Measurements from ENCODE around the gene CBLN3. TPM values are rescaled to one million over a fixed set of nuclear protein-coding genes. Genes with fewer than 3 reads are reported as not detected.

CBLN3 gene
- total RNA-seq, result 2.0 TPM

GRCh38 chr14:24429395-24430142 lies at the start of gene CBLN3, which contains the start of gene KHNYN:
TSS of gene CBLN3 (minus strand) at chr14:24429668. CDS start at chr14:24429054, 614 bp downstream.
TSS of gene KHNYN (plus strand) at chr14:24429954. CDS start at chr14:24430731, 777 bp downstream.

GRCh38 chr14:24442240-24443052 lies 13.0 kb upstream of the CBLN3 start, which contains the start of gene SDR39U1:
TSS of gene SDR39U1 (minus strand) at chr14:24442776. CDS start at chr14:24442769, 7 bp downstream.

GRCh38 chr14:24398653-24399446 lies 30.6 kb downstream of the CBLN3 start, which contains the start of gene NYNRIN:
TSS of gene NYNRIN (plus strand) at chr14:24399003. CDS start at chr14:24399247, 244 bp downstream.

Other genes with a start within 250 kb of the CBLN3 start
- 19.1 TPM for gene IPO4, start 240.9 kb downstream of the CBLN3 start, total RNA-seq
- gene TM9SF1, start 234.2 kb downstream of the CBLN3 start, total RNA-seq, result 58.9 TPM
- not detected for gene TSSK4, start 224.0 kb downstream of the CBLN3 start, total RNA-seq
- 53.5 TPM for gene CHMP4A, start 216.2 kb downstream of the CBLN3 start, total RNA-seq
- gene MDP1, start 213.6 kb downstream of the CBLN3 start, total RNA-seq, result 20.5 TPM
- 61.8 TPM for gene NEDD8, start 197.3 kb downstream of the CBLN3 start, total RNA-seq
- 62.6 TPM for gene GMPR2, start 196.7 kb downstream of the CBLN3 start, total RNA-seq
- 44.8 TPM for gene TINF2, start 187.0 kb downstream of the CBLN3 start, total RNA-seq
- gene TGM1, start 166.5 kb downstream of the CBLN3 start, total RNA-seq, result 6.2 TPM
- 26.6 TPM for gene RABGGTA, start 158.1 kb downstream of the CBLN3 start, total RNA-seq
- gene DHRS1, start 129.9 kb downstream of the CBLN3 start, total RNA-seq, result 19.4 TPM
- 21.8 TPM for gene NOP9, start 129.8 kb downstream of the CBLN3 start, total RNA-seq
- gene CIDEB, start 121.7 kb downstream of the CBLN3 start, total RNA-seq, result 17.5 TPM
- 6.9 TPM for gene LTB4R2, start 119.5 kb downstream of the CBLN3 start, total RNA-seq
- 2.7 TPM for gene LTB4R, start 118.2 kb downstream of the CBLN3 start, total RNA-seq
- 13.0 TPM for gene ADCY4, start 94.6 kb downstream of the CBLN3 start, total RNA-seq
- 4.4 TPM for gene RIPK3, start 89.7 kb downstream of the CBLN3 start, total RNA-seq
- gene NFATC4, start 61.5 kb downstream of the CBLN3 start, total RNA-seq, result 67.8 TPM
- gene NYNRIN, start 30.7 kb downstream of the CBLN3 start, total RNA-seq, result 47.5 TPM
- gene KHNYN, start 286 bp upstream of the CBLN3 start, total RNA-seq, result 58.6 TPM
- 32.4 TPM for gene SDR39U1, start 13.1 kb upstream of the CBLN3 start, total RNA-seq
- gene CMA1, start 78.6 kb upstream of the CBLN3 start, total RNA-seq, result not detected
- 3.1 TPM for gene CTSG, start 146.6 kb upstream of the CBLN3 start, total RNA-seq
- not detected for gene GZMH, start 180.0 kb upstream of the CBLN3 start, total RNA-seq
- gene GZMB, start 204.5 kb upstream of the CBLN3 start, total RNA-seq, result not detected